ENCODE data around the gene SAMD8.

- TF ChIP-seq CTCF (IDR thresholded peaks at IDR 0.05; ENCODE audit: insufficient read depth, low read depth, low read length): no peak
- no peak for TF ChIP-seq EZH2 (IDR thresholded peaks at IDR 0.05; ENCODE audit: insufficient read depth, low read length)
Observed at GRCh38 chr10:75122505-75122904, 11.0 kb downstream of the SAMD8 start.

Data from astrocyte (in vitro differentiated cells and primary cell).